ENCODE data around the gene P2RY6.

DNA sequence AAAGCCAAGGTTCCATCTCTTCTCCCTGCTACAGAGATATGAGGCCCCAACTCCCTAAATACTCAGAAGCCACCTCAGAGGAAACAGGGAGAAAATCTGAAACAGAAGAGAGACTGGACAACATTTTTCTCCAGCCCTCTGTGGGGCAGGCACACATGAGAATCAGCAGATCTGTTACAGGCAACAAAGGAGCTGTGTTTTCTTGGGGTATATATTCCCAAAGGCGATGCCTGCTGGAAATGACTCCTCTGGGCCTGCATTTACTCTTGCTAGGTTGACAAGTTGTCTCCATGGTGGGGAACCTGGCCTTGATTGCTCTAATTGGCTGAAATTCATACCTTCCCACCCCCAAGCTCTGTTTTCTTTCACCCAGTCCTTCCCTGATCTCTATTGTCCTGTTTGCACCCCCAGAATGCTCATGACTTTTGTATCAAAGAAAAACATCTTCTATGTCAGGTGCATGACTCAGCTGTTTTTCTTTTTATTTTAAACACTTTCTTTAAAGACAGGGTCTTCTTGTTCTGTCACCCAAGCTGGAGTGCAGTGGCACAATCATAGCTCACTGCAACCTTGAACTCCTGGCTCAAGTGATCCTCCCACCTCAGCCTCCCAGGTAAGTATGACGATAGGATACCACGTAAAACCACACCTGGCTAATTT, 23.5 kb upstream of the P2RY6 start:
- no peak for TF ChIP-seq ELF4 (IDR thresholded peaks at IDR 0.05)
- no peak for TF ChIP-seq SUZ12 (IDR thresholded peaks at IDR 0.05)
- TF ChIP-seq, protein P1, sequence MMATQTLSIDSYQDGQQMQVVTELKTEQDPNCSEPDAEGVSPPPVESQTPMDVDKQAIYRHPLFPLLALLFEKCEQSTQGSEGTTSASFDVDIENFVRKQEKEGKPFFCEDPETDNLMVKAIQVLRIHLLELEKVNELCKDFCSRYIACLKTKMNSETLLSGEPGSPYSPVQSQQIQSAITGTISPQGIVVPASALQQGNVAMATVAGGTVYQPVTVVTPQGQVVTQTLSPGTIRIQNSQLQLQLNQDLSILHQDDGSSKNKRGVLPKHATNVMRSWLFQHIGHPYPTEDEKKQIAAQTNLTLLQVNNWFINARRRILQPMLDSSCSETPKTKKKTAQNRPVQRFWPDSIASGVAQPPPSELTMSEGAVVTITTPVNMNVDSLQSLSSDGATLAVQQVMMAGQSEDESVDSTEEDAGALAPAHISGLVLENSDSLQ (IDR thresholded peaks at IDR 0.05) = no peak

All from HEK293T (cell line).